NCI-H2227 treated with DMSO at 0.1 percent for 48 hours (cell line): Measurements from ENCODE around the gene KLHL14.
"Not testable (repeated sequence)": the region's sequence is repeated elsewhere in the genome, so short reads cannot be mapped to it uniquely, and the experiment has no call there.

Source experiments
- DNase-seq: peaks from one replicate; lab custom pipeline; 2025; lab: John Stamatoyannopoulos, UW

The KLHL14 gene, protein sequence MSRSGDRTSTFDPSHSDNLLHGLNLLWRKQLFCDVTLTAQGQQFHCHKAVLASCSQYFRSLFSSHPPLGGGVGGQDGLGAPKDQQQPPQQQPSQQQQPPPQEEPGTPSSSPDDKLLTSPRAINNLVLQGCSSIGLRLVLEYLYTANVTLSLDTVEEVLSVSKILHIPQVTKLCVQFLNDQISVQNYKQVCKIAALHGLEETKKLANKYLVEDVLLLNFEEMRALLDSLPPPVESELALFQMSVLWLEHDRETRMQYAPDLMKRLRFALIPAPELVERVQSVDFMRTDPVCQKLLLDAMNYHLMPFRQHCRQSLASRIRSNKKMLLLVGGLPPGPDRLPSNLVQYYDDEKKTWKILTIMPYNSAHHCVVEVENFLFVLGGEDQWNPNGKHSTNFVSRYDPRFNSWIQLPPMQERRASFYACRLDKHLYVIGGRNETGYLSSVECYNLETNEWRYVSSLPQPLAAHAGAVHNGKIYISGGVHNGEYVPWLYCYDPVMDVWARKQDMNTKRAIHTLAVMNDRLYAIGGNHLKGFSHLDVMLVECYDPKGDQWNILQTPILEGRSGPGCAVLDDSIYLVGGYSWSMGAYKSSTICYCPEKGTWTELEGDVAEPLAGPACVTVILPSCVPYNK

DNA sequence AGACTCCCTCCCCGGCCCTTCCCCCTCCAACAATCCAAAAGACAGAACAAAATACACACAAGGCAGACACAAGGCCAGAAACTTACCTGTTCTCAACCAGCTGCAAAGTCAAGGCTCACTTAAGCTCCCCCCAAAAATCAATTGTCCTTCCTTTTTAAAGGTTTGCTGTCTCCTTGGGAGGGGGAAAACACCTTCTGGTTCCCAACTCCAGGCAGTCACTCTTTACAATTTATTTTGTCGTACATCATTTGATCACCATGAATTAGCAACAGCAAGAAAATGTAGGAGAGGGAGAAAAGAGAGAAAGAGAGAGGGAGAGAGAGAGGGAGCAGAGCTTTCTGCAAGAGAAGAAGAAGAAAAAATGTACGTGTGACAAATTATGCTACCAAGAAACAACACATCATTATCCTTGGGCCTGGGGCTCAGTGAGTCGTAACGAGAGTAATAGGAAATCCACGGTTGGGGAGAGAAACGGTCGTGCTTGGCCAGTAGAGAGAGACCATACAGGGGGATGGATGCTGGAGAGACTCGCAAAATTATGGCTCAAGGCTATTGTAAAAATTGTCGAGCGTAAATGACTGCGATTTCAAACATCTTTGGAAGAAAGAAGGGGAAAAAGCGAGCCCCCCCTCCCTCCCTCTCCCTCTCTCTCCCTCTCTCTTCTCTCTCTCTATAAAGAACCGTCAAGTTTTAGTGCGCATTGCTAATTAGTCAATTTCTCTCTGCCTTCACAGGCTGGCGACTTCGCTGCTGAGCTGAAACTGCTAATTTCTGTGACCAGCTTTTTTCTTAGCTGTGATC lies at the start of gene KLHL14:
Gene KLHL14, minus strand, starts transcription at position 443 of the 801 bp plus-strand sequence. CDS start 2,432 bp downstream, outside the sequence.
- no peak for DNase-seq

DNA sequence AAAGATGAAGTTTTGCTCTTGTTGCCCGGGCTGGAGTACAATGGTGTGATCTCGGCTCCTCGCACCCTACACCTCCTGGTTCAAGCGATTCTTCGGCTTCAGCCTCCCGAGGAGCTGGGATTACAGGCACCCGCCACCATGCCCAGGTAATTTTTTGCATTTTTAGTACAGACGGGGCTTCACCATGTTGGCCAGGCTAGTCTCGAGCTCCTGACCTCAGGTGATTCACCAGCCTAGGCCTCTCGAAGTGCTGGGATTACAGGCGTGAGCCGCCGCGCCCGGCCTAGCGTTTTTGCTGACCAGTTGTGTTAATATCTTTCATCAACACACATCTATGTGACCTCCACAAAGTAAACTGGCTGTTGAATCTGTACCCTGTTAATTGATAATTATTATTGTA lies 49.4 kb upstream of the KLHL14 start:
- DNase-seq: no peak

DNA sequence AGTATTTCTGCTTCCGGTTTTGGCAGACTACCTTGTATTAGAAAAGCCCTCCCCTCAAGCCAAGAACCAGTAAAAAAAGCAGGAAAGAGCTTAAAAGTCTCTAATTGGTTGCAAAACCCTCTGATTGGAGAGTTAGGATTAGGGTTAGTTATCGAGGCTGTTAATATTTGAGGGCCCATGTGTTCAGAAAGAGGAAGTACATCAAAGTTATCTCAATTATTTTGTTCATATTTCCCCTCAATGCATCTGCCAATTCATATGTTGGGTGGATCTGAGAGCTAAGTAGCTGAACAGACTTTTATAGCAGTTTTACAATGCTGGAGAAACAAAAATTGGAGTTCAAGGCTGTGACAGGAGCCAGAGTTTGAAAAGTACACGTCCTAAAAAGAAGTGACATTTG lies 43.1 kb upstream of the KLHL14 start:
- no peak for DNase-seq

DNA sequence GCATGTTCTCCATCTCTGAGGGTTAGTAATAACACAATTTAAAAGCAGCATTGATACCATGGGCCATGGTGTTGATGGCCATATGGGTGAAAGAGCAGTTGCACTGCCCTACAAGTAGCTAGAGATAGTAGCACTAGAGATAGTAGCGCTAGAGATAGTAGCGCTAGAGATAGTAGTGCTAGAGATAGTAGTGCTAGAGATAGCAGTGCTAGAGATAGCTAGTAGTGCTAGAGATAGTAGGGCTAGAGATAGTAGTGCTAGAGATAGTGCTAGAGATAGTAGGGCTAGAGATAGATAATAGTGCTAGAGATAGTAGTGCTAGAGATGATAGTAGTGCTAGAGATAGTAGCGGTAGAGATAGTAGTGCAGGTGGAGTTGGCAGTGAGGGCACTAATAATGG lies 39.5 kb upstream of the KLHL14 start:
- DNase-seq: no peak

DNA sequence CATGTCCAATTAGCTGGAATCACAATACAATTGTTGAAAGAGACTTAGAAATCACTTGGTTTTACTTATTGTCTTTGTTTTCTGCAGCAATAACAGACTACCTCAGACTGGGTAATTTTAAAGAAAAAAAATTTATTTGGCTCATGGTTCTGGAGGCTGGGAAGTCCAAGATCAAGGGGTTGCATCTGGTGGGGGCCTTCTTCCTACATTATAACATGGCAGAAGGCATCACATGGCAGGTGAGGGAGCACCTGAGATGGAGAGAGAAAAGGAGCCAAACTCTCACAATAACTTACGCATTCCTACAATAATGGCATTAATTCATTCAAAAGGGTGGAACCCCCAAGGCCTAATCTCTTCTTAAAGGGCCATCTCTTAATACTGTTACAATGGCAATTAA lies 37.5 kb upstream of the KLHL14 start:
- DNase-seq: no peak

DNA sequence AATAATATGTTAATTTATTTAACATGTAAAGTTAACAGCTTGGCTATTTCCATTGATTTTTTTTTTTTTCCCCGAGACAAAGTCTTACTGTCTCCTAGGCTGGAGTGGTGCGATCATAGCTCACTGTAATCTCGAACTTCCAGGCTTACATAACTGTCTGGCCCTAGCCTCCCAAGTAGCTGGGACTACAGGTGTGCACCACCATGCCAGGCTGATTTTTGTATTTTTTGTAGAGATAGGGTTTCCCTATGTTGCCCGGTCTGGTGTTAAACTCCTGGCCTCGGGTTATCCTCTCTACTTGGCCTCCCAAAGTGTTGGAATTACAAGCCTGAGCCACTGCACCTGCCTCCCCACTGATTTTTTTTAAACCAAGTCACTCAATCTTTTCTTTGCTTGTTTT lies 32.5 kb upstream of the KLHL14 start:
- no peak for DNase-seq

DNA sequence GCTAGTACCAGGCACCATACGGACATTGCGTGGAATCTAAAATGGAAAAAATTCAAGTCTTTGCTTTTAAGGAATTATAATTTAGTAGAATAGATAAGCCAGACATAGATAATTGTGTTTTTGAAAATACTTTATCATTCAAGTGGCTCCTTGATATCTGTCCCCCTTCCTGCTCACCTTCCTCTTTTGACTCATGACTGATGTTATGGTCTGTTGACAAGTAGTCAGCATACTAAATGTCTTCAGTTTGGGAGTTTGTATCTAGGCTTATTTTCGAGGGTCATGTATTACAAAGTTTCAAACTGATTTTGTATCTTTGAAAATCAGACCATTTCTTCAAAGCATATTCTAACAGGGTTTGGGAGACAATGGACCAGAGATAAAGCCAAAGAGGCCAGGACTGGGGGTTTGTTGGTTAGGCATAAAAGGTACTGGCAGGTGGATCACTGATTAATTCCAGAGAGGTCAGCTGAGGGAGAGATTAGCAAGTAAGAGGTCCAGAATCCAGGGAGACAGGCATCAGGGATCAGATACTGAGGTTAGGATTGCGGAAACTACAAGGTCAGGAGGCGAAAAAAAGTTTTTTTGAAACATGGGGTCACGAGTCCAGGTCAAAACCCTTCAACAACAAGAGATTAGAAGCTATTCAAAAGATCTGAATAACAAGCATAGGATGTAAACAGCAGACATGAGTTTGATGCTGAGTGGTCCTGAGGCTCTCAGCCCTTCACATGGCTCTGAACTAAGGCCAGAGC lies 31.5 kb upstream of the KLHL14 start:
- no peak for DNase-seq

DNA sequence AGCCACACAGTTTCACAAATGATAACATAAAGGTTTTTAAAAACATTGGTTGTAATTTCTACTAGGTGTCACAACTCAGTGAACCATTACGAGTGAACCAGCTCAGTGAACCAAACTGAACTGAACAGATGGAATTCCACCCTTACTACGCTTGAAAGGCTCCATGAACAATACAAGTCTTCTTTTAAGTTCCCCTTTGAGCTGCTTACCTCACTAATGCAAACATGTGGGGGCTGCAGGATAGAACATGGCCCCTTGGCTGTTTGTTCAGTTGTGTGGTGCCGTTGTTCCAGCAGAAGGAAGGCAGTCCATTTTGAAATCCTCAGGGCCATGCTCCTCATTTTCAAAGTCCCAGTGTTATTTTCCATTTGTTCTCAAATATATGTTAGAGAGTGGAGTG lies 30.7 kb upstream of the KLHL14 start:
- DNase-seq: no peak

DNA sequence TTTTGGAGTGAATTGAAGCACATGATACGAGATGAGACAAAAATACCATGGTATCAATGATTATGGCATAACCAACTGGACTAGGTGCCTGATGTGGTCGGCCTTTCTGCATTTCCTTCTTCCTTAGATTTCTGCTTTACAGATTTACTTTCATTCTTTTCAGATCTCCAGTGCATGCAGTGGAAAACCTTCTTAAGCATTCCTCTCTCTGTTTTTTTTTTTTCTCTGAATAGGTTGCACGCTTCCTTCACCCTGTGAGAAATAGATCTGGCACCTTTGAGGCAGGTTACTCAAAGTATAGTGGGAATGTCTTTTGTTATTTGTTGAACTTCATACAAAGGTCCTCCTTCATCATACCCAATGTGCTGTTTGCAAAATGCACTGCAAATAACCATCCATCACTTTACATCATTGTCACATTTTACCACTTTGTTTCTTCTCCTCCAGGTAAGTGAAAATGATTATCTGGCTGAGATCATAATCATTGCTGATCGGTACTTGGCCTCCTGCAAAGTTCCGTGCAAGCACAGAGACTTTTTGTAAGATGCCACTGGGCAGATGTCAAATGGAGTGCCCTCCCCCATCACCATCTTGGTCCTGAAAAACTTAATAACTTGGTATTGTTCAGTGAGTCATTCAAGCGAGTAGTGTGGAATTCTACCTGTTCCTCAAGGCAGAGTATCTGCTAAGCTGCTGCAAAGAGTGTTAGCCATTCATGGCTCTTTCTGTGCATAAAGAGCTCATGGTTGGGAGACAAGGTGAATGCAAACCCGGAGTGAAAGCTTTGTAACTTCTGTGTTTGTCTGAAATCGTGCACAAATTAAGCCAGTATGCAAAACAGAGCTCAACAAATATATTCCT lies 30.0 kb upstream of the KLHL14 start:
- no peak for DNase-seq

DNA sequence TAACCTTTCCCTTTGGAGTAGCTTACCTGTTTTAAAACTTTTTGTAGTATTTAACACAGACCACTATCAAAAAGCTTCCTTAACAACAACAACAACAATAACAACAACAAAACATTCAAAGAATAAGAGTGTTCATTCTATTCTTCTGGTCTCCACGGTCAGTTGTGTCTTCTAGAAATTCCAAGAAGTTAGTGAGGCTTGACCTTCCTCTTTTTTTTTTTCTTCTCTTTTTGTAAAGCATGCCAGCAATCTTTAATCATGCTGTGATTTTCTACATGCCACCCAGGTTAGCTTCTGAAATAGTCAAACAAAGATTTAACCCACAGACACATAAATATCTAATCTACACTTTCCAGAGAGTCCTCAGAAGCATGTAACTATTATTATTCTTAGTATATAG lies 28.4 kb upstream of the KLHL14 start:
- DNase-seq: no peak

DNA sequence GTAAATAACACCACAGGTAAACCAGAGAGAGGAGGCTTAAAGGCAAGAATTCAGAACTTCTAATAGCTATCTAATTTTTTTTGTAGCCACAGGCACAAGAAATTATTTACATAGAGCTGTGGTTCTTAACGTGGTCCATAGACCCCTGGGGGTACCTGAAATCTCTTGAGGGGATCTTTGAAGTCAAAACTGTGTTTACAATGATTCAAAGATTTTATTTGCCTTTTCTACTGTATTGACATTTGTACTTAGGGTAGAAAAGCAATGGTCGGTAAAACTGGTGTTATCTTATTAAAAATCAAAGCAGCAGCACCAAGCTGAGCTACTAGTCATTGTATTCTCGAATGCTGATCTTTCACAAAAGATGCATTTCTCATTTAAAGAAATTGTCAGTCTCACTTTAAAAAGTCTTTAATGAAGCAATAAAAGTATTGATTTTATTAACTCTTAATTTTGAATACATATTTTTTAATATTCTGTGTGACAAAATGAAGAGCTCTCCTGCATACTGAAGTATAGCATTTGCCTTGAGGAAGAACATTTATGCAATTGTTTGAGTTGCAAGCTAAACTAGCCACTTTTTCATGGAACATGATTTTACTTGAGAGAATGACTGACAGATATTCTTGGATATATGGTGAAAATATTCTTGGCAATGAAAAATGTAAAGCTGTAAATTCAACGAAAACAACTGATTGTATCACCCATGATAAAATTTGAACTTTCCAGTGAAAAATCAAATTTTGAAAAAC lies 25.6 kb upstream of the KLHL14 start:
- DNase-seq: no peak

DNA sequence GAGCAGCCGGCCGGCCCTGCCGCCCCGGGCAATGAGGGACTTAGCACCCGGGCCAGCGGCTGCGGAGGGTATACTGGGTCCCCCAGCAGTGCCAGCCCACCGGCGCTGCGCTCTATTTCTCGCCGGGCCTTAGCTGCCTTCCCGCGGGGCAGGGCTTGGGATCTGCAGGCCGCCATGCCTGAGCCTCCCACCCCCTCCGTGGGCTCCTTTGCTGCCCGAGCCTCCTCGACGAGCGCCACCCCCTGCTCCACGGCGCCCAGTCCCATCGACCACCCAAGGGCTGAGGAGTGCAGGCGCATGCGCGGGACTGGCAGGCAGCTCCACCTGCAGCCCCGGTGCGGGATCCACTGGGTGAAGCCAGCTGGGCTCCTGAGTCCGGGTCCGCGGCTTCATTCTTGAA lies 21.8 kb upstream of the KLHL14 start:
- DNase-seq: not testable (repeated sequence)

DNA sequence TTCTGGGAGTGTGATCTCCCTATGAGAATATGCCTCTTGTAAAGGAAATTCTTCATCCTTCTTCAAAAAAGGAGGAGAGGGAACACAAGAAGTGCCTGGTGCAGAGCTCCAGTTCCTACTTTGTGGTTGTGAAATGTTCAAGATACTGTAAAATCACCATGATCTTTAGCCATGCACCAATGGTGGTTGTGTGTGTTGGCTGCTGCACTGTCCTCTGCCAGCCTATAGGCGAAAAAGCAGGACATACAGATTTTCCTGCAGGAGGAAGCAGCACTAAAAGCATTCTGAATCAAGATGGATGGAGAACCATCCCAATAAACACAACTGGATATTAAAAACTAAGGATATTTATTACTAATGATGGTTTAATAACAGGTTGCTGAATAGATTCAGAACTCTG lies 6.2 kb upstream of the KLHL14 start:
- no peak for DNase-seq

DNA sequence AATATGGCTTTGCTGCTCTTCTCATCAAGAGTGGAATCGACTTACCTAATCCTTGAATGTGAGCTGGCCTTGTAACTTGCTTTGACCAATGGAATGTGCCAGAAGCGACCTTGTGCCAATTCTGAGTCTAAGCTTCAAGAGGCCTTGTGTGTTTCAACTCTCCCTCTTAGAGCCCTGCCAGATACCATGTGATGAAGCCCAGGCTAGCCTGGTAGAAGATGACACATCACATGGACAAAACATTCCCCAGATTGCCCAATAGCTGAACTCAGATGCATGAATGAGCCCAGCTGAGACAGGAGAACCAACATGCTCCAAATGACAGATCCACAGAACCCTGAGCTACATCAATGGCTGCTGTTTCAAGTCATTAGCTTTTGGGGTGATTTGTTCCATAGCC lies 4.2 kb upstream of the KLHL14 start:
- no peak for DNase-seq

DNA sequence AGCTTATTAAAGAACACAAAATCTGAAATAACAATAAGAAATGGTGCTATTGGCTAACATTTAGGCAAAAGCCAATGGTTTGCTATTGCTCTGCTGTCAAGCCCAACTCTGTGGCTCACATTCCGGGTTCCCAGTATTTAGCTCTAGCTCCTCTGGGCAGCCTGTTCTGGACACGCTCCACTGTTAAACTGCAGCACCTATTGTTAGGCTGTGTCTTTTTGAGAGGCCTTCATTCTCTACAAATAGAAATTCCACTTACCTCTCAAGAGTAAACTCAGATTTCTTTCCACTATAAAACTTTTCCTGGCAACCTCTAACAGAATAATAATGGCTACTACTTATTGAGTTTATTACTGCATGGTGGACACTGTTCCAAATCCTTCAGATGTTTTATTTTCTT lies 3.7 kb upstream of the KLHL14 start:
- no peak for DNase-seq

DNA sequence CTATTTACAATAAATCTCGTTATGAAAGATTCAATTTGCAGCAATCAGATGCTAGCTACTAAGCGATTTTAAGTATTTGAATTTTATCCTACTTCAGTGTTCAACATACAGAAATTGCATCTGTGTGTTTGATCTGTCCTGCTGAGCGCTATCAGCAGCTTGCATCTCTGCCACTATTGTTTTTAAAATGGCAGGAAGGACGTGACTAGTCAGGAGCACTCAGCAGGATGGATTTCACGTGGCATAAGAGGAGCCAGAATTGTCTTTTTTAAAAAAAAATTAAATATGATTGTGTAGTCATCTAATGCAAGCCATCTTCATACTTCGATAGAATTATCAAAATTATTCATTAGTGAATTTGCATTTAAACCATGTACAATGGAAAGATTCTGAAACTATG lies 2.8 kb upstream of the KLHL14 start:
- no peak for DNase-seq

DNA sequence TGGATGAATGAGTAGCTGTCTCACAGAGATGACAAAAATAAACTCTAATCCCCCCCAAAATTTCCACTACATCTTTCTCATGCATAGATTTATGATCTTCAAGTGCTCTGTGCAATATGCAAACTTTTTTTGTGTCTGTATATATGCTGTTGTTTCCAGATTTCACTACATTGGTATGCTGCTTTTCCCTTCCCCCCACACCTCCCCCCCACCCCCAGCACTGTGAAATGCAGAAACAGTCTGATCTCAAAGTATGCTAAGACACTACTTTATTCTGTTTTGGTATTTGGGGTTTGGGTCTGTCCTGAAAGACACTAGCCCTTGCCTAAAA lies 524 bp upstream of the KLHL14 start:
- DNase-seq: no peak

DNA sequence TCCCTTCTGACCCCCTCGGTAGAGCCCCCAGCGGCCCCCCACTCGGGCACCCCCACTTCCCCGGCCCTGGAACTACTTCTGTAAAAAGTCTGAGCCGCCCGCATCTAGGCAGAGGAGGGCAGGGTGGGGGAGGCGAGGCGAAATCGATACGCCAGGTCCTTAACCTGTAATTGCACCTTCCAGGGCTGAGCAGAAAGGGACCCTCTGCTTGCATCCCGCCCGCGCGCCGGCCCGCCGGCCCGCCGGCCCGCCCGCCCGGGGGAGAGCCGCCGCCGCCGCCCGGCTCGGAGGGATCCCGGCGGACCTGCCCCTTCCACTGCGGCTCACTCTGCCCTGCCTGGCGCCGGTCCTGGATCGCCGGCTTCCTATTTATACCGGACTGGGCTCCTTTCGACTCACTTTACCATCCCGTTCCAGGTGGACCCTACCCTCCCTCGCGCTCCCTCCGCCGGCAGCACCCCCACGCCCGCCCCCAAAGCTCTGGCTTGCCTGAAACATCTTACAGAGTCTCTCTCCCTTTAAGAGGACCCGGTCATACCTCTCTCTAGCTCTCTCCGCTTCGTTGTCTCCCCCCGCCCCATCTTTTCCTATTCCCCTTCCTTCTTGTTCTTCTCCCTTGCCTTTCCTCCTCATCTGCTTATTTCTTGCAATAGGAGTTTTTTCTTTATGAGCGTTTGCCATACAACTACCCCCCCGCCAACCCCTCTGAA lies 797 bp downstream of the KLHL14 start:
- no peak for DNase-seq

DNA sequence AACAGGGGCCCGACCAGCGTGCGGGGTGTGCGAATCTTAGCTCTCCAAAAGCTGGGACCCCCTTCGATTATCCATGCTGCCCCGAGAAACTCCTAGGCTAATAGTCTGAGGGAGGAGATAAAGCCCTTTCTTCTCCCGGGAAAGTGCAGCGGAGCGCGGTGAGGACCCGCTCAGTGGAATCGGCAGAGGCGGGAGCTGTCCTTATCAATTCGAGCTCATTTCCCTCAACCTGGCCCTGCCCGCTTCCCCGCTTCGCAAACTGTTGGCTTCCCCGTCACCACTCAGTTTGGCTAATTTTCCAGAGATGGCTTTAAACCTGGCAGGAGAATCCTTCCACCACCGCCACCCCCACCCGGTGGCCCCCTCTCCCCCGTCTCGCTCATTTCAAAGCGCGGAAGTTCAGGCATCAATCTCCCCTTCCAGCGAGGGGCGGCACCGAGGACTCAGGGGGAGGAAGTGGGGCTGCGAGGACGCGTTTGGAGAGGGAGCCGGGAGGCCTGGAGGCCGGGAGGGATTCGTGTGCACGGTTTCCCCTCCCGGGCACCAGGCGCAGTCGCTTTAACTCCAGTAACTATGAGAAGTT lies 1.6 kb downstream of the KLHL14 start:
- DNase-seq: no peak
